Ovary (tissue), 3 donors: ENCODE results near the gene SPACA9.

Experiments
- CTCF ChIP-seq, 3 donors: fragments of 450-650 bp in 2 of 3; fragments of 200-600 bp in 1 of 3; IDR thresholded peaks; one replicate each; pipeline versions ENCODE4 v1.5.1 to v1.8.0; 2016 to 2022; ENCODE audit warnings: antibody characterized with exemption in 3 of 3, mild to moderate bottlenecking in 1 of 3
- EP300 ChIP-seq: sonication (generic); formaldehyde crosslinking; IDR thresholded peaks from one replicate; pipeline ENCODE4 v1.6.1; 2017; ENCODE audit warnings: antibody characterized with exemption
- POLR2A ChIP-seq: fragments of 450-650 bp; IDR thresholded peaks from one replicate; pipeline ENCODE4 v1.6.1; 2017; ENCODE audit warnings: antibody characterized with exemption, mild to moderate bottlenecking, moderate library complexity
- donor health status: DM: no; HTN: no; CAD: no.

- TF ChIP-seq POLR2A (no peak), CTCF (IDR thresholded peaks at IDR 0.05) (no peak), EP300 (no peak)
Observed at GRCh38 chr9:132862533-132862932, 16.2 kb upstream of the SPACA9 start.
